ENCODE data around the gene SPG7. TPM values are rescaled to one million over a fixed set of nuclear protein-coding genes. Genes with fewer than 3 reads are reported as not detected.
"Not testable (repeated sequence)": the region's sequence is repeated elsewhere in the genome, so short reads cannot be mapped to it uniquely, and the experiment has no call there.

The SPG7 gene
- total and polyA plus RNA-seq, 4 donors: 34.5 to 102 (median 49.5) TPM

- no peak for TF ChIP-seq FOXA1 (IDR thresholded peaks at IDR 0.05)
- no peak for TF ChIP-seq JUND (IDR thresholded peaks at IDR 0.05)
Observed at GRCh38 chr16:89586218-89586617, 78.0 kb downstream of the SPG7 start (continued).

GRCh38 chr16:89586853-89587252 is 78.7 kb downstream of the SPG7 start:
- H3K9ac ChIP-seq (ENCODE audit: low read depth in 1 of 2, low read length in 2 of 2): no peak overlapping the region
- H3K36me3 ChIP-seq (ENCODE audit: control insufficient read depth in 4 of 4, insufficient read depth in 3 of 4, low read depth in 1 of 4, low read length in 3 of 4): no peaks in the 10 kb centered on the region
- no peaks in the 10 kb centered on the region for H3K27me3 ChIP-seq (ENCODE audit: control insufficient read depth in 4 of 4, insufficient read depth in 4 of 4, low read length in 3 of 4)
- TF ChIP-seq RAD21 (IDR thresholded peaks at IDR 0.05) (no peak), REST (IDR thresholded peaks at IDR 0.05) (no peak), YY1 (IDR thresholded peaks at IDR 0.05) (no peak), CTCF (IDR thresholded peaks at IDR 0.05; ENCODE audit: low read depth, low read length, missing input control) (no peak), HNF4A (conservative IDR thresholded peaks at IDR 0.05) (no peak), EGR1 (IDR thresholded peaks at IDR 0.05; ENCODE audit: low read depth in 2 of 2) (no peak), NR2F2 (IDR thresholded peaks at IDR 0.05) (no peak), RXRA (IDR thresholded peaks at IDR 0.05) (no peak), ZBTB33 (IDR thresholded peaks at IDR 0.05) (no peak), JUND (IDR thresholded peaks at IDR 0.05) (no peak), GABPA (IDR thresholded peaks at IDR 0.05 in 1 of 2, conservative IDR thresholded peaks at IDR 0.05 in 1 of 2) (no peak), FOXA1 (IDR thresholded peaks at IDR 0.05) (no peak), HNF4G (IDR thresholded peaks at IDR 0.05) (no peak), MAX (IDR thresholded peaks at IDR 0.05) (no peak), ATF3 (IDR thresholded peaks at IDR 0.05) (no peak), FOXA2 (IDR thresholded peaks at IDR 0.05) (no peak), TAF1 (conservative IDR thresholded peaks at IDR 0.05) (no peak), SP1 (IDR thresholded peaks at IDR 0.05) (no peak)
- peaks cover 2 to 10% (median 6%) of the 10 kb centered on the region in 4 donors for H3K4me1 ChIP-seq (ENCODE audit: control insufficient read depth in 4 of 4, insufficient read depth in 4 of 4, low read length in 3 of 4)
- DNase-seq (ENCODE audit: low spot score): no peak
- H3K4me3 ChIP-seq (ENCODE audit: low read depth in 1 of 3, low read length in 3 of 3): no peak overlapping the region
- 75% methylated on average over 19 of the region's 25 CpGs for WGBS
- no peaks in the 10 kb centered on the region for H3K9me3 ChIP-seq (ENCODE audit: control insufficient read depth in 4 of 4, low read length in 3 of 4)
- H3K27ac ChIP-seq (ENCODE audit: low read depth in 1 of 2, low read length in 2 of 2): no peak overlapping the region

GRCh38 chr16:89587676-89588075 is 79.5 kb downstream of the SPG7 start:
- not testable (repeated sequence) for H3K27me3 ChIP-seq (ENCODE audit: control insufficient read depth in 4 of 4, insufficient read depth in 4 of 4, low read length in 3 of 4); H3K9me3 ChIP-seq (ENCODE audit: control insufficient read depth in 4 of 4, low read length in 3 of 4); H3K9ac ChIP-seq (ENCODE audit: low read depth in 1 of 2, low read length in 2 of 2); H3K4me1 ChIP-seq (ENCODE audit: control insufficient read depth in 4 of 4, insufficient read depth in 4 of 4, low read length in 3 of 4); DNase-seq (ENCODE audit: low spot score); H3K36me3 ChIP-seq (ENCODE audit: control insufficient read depth in 4 of 4, insufficient read depth in 3 of 4, low read depth in 1 of 4, low read length in 3 of 4); H3K4me3 ChIP-seq (ENCODE audit: low read depth in 1 of 3, low read length in 3 of 3); H3K27ac ChIP-seq (ENCODE audit: low read depth in 1 of 2, low read length in 2 of 2)
- WGBS: 97% methylated on average over 28 of the region's 36 CpGs
